ENCODE data around the gene SPTLC3. TPM values are rescaled to one million over a fixed set of nuclear protein-coding genes. Genes with fewer than 3 reads are reported as not detected.

The SPTLC3 gene
- total and polyA plus RNA-seq, 2 of the 13 experiments (the other 11 are each of a cell fraction or from before 2014, with no cell fraction given) = 20.5 to 95.6 TPM

DNA sequence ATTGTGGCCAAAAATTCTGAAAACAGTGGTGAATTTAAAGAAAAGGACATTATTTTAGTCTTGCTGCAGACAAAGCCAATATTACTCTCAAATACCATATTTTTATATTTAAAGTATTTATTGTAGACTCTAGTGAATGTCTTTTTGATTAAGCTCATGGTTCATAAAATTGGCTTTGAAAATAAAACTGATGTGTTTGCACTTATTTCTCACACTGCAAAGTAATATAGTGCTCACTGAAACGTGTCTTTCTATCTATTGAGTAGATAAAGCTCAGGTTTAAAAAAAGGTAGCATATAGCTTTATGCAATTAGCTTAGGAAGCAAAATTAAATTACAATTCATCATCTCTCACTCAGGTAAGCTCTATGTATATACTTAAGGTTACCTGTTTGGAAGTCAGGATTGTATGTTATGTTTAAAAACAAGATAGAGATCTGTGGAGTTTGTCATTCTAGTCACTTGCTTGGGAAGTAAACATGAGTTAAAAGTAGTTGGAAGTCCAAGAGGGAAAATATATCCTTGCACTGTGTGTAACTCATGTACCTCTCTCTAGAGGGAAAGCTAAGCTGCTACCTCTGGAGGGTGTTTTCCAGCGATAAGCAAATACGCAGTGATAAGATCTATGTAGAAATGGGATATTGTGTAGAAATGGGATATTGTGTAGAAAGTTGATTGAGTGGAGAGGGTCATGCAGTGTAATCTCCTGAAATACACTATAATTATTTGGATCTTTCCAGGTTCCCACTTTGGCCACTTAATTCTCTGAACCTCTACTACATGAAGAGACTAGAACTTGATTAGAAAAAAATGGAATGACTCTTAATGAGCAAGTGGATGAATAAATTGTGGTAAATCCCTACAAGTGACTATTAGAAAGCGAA is 29.9 kb upstream of the SPTLC3 start (continued):
- TF ChIP-seq NFYB (CRISPR knock-in tag; IDR thresholded peaks at IDR 0.05) (no peak), SP5 (CRISPR knock-in tag; IDR thresholded peaks at IDR 0.05; ENCODE audit: borderline replicate concordance, low read depth) (no peak), ZBTB21 (CRISPR knock-in tag; IDR thresholded peaks at IDR 0.05) (no peak), ESRRA (CRISPR knock-in tag; IDR thresholded peaks at IDR 0.05; ENCODE audit: low read depth) (peak; percentile 31; the same call in 1 of the 2 replicates), ZNF737 (CRISPR knock-in tag; IDR thresholded peaks at IDR 0.05; ENCODE audit: borderline replicate concordance) (no peak), ZSCAN22 (CRISPR knock-in tag; IDR thresholded peaks at IDR 0.05) (no peak), ZKSCAN8 (CRISPR knock-in tag; IDR thresholded peaks at IDR 0.05; ENCODE audit: borderline replicate concordance) (peak; percentile 90), MIXL1 (CRISPR knock-in tag; IDR thresholded peaks at IDR 0.05) (peak; percentile 93), MBNL3 (CRISPR knock-in tag; conservative IDR thresholded peaks at IDR 0.05) (no peak), MED1 (CRISPR knock-in tag; IDR thresholded peaks at IDR 0.05) (peak; percentile 95), SNAPC2 (CRISPR knock-in tag; IDR thresholded peaks at IDR 0.05) (peak; percentile 93; the same call in 1 of the 2 replicates), ZNF775 (CRISPR knock-in tag; IDR thresholded peaks at IDR 0.05; ENCODE audit: borderline replicate concordance) (no peak), TOE1 (CRISPR knock-in tag; IDR thresholded peaks at IDR 0.05) (0 out of 2 replicates have a peak, but pooled peaks have one; percentile 5), MLLT10 (CRISPR knock-in tag; IDR thresholded peaks at IDR 0.05) (no peak), CAMTA2 (CRISPR knock-in tag; IDR thresholded peaks at IDR 0.05; ENCODE audit: borderline replicate concordance) (no peak)
- TF ChIP-seq, protein P1, sequence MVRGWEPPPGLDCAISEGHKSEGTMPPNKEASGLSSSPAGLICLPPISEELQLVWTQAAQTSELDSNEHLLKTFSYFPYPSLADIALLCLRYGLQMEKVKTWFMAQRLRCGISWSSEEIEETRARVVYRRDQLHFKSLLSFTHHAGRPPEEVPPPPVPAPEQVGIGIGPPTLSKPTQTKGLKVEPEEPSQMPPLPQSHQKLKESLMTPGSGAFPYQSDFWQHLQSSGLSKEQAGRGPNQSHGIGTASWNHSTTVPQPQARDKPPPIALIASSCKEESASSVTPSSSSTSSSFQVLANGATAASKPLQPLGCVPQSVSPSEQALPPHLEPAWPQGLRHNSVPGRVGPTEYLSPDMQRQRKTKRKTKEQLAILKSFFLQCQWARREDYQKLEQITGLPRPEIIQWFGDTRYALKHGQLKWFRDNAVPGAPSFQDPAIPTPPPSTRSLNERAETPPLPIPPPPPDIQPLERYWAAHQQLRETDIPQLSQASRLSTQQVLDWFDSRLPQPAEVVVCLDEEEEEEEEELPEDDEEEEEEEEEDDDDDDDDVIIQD (CRISPR knock-in tag; IDR thresholded peaks at IDR 0.05; ENCODE audit: low read depth) = peak; percentile 92
- TF ChIP-seq, protein P2, sequence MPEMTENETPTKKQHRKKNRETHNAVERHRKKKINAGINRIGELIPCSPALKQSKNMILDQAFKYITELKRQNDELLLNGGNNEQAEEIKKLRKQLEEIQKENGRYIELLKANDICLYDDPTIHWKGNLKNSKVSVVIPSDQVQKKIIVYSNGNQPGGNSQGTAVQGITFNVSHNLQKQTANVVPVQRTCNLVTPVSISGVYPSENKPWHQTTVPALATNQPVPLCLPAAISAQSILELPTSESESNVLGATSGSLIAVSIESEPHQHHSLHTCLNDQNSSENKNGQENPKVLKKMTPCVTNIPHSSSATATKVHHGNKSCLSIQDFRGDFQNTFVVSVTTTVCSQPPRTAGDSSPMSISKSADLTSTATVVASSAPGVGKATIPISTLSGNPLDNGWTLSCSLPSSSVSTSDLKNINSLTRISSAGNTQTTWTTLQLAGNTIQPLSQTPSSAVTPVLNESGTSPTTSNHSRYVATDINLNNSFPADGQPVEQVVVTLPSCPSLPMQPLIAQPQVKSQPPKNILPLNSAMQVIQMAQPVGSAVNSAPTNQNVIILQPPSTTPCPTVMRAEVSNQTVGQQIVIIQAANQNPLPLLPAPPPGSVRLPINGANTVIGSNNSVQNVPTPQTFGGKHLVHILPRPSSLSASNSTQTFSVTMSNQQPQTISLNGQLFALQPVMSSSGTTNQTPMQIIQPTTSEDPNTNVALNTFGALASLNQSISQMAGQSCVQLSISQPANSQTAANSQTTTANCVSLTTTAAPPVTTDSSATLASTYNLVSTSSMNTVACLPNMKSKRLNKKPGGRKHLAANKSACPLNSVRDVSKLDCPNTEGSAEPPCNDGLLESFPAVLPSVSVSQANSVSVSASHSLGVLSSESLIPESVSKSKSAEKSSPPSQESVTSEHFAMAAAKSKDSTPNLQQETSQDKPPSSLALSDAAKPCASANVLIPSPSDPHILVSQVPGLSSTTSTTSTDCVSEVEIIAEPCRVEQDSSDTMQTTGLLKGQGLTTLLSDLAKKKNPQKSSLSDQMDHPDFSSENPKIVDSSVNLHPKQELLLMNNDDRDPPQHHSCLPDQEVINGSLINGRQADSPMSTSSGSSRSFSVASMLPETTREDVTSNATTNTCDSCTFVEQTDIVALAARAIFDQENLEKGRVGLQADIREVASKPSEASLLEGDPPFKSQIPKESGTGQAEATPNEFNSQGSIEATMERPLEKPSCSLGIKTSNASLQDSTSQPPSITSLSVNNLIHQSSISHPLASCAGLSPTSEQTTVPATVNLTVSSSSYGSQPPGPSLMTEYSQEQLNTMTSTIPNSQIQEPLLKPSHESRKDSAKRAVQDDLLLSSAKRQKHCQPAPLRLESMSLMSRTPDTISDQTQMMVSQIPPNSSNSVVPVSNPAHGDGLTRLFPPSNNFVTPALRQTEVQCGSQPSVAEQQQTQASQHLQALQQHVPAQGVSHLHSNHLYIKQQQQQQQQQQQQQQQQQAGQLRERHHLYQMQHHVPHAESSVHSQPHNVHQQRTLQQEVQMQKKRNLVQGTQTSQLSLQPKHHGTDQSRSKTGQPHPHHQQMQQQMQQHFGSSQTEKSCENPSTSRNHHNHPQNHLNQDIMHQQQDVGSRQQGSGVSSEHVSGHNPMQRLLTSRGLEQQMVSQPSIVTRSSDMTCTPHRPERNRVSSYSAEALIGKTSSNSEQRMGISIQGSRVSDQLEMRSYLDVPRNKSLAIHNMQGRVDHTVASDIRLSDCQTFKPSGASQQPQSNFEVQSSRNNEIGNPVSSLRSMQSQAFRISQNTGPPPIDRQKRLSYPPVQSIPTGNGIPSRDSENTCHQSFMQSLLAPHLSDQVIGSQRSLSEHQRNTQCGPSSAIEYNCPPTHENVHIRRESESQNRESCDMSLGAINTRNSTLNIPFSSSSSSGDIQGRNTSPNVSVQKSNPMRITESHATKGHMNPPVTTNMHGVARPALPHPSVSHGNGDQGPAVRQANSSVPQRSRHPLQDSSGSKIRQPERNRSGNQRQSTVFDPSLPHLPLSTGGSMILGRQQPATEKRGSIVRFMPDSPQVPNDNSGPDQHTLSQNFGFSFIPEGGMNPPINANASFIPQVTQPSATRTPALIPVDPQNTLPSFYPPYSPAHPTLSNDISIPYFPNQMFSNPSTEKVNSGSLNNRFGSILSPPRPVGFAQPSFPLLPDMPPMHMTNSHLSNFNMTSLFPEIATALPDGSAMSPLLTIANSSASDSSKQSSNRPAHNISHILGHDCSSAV (CRISPR knock-in tag; IDR thresholded peaks at IDR 0.05; ENCODE audit: borderline replicate concordance) = no peak
- TF ChIP-seq, protein P3, sequence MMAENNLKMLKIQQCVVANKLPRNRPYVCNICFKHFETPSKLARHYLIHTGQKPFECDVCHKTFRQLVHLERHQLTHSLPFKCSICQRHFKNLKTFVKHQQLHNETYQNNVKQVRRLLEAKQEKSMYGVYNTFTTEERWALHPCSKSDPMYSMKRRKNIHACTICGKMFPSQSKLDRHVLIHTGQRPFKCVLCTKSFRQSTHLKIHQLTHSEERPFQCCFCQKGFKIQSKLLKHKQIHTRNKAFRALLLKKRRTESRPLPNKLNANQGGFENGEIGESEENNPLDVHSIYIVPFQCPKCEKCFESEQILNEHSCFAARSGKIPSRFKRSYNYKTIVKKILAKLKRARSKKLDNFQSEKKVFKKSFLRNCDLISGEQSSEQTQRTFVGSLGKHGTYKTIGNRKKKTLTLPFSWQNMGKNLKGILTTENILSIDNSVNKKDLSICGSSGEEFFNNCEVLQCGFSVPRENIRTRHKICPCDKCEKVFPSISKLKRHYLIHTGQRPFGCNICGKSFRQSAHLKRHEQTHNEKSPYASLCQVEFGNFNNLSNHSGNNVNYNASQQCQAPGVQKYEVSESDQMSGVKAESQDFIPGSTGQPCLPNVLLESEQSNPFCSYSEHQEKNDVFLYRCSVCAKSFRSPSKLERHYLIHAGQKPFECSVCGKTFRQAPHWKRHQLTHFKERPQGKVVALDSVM (CRISPR knock-in tag; IDR thresholded peaks at IDR 0.05) = peak; percentile 34; the same call in 1 of the 2 replicates
